GM19463 (cell line): ENCODE measurements around the gene ESPN.
"Not testable (repeated sequence)": the region's sequence is repeated elsewhere in the genome, so short reads cannot be mapped to it uniquely, and the experiment has no call there.

Experiments used
- ATAC-seq: cut with Tn5 transposase; IDR thresholded peaks from one replicate; pipeline ENCODE4 v1.9.1; 2021; ENCODE audit warnings: mild to moderate bottlenecking, moderate library complexity; ENCODE audit not compliant: unreplicated experiment

The ESPN gene

GRCh38 chr1:6447016-6447817 is 22.6 kb downstream of the ESPN start:
- ATAC-seq: no peak

GRCh38 chr1:6447818-6448748 is 23.5 kb downstream of the ESPN start:
- ATAC-seq: no peak

GRCh38 chr1:6448749-6449631 is 24.4 kb downstream of the ESPN start:
- ATAC-seq: no peak

GRCh38 chr1:6450005-6450450 is 25.5 kb downstream of the ESPN start:
- ATAC-seq: no peak

GRCh38 chr1:6450486-6450885 is 25.9 kb downstream of the ESPN start:
- ATAC-seq: not testable (repeated sequence)

- ATAC-seq: no peak
These were observed 26.4 kb downstream of the ESPN start for GRCh38 chr1:6450943-6451373.

GRCh38 chr1:6453895-6454855 is 29.6 kb downstream of the ESPN start:
- ATAC-seq: not testable (repeated sequence)

- ATAC-seq: no peak
These were observed 30.5 kb downstream of the ESPN start for GRCh38 chr1:6454856-6455751.

GRCh38 chr1:6455752-6456520 is 31.4 kb downstream of the ESPN start:
- ATAC-seq: not testable (repeated sequence)

GRCh38 chr1:6456800-6457466 is 32.4 kb downstream of the ESPN start:
- no peak for ATAC-seq

- no peak for ATAC-seq
These were observed 35.3 kb downstream of the ESPN start for GRCh38 chr1:6459850-6460265.

- no peak for ATAC-seq
These were observed 35.9 kb downstream of the ESPN start for GRCh38 chr1:6460301-6461050.

GRCh38 chr1:6461051-6461530 is 36.5 kb downstream of the ESPN start:
- ATAC-seq: no peak

- no peak for ATAC-seq
These were observed 37.2 kb downstream of the ESPN start for GRCh38 chr1:6461538-6462411.

GRCh38 chr1:6462412-6463119 is 38.0 kb downstream of the ESPN start:
- ATAC-seq: no peak
